GM21786 (cell line): Measurements from ENCODE around the gene DRD2.

Experiments
- ATAC-seq: cut with Tn5 transposase; IDR thresholded peaks from one replicate; pipeline ENCODE4 v1.9.1; 2021; ENCODE audit not compliant: unreplicated experiment

DRD2 gene

DNA sequence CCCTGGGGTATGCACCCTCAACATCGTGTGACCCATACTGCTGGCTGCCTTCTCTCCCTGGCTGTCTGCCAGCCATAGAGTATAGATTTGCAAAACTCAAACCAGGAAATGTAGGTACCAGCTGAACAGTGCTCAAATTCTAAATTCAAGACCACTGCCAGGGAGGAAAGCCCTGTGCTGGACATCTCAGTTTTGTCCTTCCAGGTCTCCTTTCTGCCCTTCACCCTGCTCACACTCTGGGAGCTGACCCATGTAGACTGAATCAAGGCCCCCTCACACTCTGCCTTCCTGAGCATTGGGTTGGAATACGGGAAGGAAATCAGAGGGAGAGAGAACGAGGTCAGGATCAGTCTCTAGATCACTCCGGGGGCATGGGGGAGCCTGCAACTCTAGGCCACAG, 12.4 kb upstream of the DRD2 start:
- ATAC-seq, result no peak

DNA sequence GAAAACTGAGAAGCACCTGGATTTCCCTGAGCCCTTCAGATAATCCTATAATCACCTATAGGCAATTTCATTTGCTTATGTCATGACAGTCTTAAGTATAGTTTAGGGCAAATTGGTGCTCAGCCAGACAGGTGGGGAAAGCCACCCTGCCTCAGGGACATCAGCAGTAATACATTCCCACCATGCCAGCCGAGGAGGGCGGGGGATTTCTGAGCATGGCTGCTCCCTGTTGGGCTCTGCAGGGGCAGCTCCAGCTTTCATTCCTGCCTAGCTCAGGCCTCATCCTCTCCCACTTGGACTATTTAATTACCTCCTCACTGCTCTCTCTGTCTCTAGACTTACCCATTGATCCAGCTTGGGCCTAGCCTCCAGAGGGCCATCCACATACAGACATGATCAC, 9.0 kb upstream of the DRD2 start:
- no peak for ATAC-seq

DNA sequence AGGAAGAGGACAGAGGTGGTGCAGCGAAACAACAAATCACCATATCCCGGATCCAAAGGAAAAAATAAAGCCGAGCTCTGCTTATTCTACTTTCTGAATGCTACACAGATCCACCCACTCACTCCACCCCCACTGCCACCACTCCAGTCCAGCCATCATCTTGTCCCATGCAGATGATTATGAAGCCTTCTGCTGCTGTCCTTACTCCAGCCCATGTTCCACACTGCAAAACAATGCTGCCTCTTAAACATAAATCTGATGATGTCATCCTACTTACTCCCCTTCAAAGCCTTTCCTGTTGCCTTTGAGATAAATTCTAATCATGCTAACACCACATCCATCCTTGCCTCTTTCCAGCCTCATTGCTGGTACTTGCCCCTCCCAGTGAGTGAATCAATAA, 6.5 kb upstream of the DRD2 start:
- ATAC-seq, result no peak

DNA sequence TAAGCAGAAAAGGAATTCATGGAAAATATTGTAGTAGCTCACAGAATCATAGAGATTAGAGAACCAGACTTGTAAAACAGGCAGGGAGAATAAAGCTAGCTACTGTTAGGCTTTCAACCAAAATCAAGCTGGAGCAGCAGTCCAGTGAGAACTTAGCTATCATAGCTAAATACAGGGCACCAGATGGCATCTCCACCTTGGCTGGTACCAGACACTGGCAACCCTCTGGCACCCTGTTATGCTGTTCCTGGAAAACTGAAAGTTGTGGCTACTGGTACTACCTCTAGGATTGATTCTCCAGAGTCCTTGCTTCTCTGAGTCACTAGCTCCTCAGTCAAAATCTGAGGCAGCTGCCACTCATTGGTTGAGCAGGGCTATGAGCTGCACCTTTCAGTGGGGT, 6.0 kb upstream of the DRD2 start:
- ATAC-seq, result no peak

DNA sequence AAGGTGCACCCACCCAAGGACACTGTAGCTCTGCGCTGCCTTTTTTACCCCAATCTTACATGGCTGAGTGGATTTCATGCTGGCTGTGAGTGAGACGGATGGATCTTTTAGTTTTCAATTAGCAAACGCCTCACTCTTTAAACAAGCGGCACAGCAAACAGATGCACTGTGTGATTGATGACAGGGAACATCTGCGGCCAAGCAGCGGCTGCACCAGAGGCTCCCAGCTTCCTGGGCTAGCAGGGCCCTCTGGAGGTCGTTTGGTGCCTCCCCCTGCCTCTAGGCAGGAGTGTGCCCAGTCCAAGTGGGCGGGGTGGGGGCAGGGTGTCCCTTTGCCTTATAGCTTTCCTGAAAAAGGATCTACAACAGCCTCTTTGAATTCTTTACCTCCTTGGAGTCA, 2.1 kb upstream of the DRD2 start:
- ATAC-seq, result no peak

DNA sequence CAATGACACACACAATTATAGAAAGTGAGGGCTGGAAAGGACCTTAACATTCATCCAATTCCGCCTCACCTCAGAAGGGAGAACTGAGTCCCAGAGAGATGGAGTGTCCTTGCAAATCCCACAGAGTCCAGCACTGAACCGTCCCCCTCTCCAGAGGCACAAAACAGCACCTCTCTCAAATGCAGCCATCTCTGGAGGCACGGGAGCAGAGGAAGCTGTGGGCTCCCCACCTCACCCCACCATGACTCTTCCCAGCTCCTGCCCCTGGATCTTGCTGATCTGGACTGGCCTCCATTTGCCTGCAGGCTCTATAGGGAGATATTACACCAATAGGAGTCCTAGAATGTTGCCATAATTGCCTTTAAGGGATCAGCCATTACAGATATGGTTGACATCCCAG, 1.4 kb upstream of the DRD2 start:
- no peak for ATAC-seq

DNA sequence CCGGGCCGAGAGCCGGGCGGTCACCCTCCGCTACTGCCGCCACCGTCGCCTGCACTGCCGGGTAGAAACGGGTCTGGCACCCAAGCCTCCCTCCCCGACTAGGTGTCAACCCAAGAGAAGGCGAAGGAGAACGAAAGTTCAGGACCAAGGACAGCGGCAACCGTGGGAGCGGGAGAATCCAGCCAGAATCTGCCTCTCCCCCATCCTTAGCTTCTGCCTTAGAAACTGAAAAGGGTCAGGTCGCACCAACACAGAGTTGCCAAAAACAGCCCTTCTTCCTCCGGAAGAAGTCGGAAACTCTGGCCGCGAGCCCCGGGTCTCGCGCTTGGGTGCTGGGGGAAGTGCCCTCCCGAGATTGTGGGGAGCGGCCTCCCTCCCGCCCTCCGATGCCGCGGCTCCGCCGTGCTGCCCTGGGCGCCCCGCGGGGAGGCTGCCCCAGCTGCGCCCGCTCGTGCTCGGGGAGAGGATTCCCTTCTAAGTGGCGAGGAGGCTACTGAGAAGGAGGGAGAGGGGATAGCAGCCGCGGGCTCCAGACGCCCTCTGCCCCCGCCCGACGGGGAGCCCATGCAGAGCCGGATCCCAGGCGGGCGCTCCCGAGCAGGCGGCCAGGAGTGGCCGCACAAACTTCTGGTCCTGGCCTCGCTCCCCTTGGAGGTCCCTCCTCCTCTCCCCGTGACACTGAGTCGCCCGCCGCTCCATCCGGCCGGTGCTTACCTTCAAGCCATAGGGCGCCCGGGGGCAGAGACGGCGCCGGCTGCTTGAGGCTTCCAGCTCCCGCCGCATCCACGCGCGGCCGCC, 637 bp downstream of the DRD2 start:
- ATAC-seq, result no peak

DNA sequence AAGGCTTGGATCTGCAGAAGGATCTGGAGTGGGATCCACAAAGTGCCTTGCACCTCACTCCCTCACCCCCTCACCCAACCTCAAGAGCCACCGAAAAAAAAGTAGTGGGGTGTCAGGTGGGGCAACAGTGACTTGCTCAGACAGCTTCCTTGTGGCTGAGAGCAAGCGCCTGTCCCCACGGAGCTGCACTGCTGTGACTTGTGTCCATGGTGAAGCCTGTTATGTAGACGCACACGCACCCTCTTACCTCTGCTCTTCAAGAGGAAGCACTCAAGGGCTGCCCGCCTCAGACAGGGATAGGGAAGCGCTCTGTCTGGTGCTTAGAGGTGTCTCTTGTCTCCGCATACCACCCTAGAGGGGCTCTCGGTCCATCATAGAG, 1.2 kb downstream of the DRD2 start:
- no peak for ATAC-seq

DNA sequence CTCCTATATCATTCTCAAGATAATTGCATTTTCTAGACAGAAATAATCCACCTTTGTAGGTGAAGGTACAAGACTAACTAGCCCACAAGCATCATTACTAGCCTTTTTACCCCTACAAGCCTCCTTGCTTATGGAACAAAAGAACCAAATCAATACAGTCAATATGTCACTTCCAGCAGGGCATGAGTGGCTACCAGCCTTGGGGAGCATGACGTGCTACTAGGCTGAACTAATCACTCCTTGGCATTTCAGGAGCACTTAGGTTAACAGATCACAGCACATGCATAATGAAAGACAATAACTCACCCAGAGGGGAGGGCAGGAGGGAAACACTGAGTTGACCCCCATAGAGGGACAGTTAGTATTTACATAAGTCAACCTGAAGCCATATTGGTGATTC, 2.7 kb downstream of the DRD2 start:
- ATAC-seq, result no peak

DNA sequence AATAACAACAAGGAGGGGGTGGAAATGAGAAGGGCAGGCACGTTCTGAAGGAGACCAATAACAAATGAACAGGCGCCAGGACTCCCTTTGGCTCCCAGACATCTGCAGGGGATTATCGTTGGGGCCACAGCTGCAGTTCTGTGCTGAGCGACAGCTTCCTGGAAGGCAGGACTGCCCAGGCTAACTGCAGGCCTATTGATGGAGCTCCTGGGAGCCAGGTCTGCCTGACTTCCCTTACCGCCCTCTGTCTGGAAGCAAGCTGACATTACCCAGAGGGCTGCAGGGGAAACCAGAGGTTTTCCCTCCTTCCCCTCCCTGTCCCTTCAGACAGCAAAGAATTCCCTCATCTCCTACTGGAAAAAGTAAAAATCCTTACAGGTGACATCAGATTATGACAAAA, 5.0 kb downstream of the DRD2 start:
- no peak for ATAC-seq

DNA sequence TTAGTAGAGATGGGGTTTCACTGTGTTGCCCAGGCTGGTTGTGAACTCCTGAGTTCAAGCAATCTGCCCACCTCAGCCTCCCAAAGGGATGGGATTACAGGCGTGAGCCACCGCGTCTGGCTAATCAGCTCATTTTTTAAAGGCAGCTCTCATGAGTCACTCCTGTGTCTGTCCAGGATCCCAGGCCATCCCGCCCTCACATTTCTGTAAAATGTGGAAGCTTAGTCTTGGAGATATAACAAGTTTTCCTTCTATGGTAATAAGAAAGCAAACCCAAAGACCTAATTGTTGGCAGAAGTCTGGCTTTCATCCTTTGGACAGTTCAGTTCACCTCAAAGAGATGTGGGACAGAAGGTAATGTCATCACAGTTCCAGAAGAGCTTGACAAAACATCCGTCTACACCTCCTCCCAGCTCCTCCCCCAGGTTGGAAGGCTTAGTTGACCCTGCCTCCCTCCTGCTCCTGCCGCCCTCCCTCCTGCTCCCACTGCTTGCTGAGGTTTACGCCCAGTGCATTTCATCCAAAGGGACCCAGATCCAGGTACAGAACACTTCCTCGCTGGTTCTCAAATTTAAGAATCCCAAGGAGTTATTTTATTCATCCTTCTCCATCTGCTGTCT, 6.4 kb downstream of the DRD2 start:
- ATAC-seq, result no peak

DNA sequence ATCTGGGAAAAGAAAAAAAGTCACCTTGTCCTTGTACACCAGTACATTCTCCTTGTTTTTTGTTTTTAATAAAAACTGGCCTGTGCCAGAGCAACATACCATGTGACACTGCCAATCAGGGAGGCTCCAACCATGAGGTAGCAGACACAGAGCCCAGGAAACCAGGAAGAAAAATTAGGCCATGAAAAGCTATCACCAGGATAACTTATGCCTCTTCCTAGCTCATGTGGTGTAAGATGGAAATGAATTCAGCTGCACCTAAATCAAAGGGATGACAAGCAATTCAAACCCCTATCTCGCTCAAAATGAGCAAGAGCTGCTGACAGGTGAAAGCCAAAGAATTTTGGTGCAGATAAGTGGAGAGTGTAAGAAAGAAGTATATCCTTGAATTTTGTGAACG, 7.7 kb downstream of the DRD2 start:
- no peak for ATAC-seq

DNA sequence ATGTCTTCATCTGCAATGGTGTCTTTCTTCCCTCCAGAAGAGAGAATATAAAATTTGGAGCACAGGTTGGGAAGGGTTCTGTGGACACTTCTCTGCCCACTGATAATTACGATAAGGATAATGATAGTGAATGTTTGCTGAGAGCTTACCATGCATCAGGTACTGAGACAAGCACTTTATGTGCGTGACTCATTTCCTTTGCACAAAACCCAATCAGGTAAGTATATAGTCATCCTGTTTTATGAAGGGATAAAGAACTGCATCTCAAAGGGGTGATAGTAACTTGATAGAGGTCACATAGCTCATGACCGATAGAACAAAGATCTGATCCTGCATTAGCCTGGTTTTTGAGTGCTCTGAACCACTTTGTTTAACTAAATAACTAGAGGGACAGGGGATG, 9.4 kb downstream of the DRD2 start:
- ATAC-seq, result no peak

DNA sequence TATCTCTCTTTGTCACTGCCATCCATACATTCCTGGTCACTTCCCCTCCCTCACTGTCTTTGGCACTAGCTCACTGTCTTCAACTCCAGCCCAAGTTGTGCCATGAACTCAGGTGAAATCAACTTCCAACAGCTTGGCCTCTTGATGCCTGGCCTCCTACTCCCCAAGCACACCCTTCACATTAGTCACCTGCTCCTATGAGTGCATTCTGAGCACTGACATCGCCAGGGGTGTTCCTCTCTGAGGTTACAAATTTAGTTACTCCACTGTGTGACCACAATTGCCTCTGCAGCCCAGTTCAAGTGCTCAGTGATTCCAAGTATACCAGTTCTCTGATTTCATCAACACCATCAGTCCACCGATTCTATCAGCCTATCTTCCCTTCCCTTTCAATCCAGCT, 10.8 kb downstream of the DRD2 start:
- ATAC-seq, result no peak

DNA sequence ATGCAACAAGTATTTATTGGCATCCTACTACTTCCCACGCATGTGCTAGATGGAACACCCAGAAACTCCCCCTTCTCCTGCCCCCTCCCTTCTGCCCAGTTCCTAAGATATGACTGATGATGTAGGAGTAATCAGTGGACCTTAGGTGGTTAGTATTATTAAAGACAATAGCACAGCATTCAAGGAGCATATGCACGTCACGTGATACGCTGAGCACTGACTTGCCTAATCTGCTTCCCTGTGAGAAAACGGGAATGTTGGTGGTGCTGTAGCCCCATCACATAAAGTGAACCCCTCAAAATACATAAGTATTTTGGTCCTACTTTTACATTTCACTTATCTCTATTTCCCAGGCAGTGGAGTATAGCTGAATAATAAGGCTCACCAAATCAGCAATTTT, 12.4 kb downstream of the DRD2 start:
- no peak for ATAC-seq

DNA sequence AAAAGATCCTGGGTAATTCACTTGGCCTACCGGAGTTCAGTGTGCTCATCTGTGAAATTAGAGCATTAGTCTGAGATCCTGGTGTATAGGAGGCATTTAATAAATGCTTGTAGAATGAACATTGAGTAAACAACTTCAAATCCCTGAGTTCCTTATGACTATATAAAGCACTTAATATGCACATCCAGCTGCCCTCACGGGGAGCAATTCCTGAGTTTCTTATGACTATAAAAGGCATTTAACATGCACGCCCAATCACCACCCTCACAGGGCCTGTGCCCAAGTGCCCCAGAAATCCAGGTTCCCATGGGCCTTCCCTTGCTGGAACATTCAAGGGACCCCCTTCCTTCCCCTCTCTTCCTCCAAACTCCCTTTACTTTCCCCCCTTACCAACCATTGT, 13.6 kb downstream of the DRD2 start:
- ATAC-seq, result no peak

DNA sequence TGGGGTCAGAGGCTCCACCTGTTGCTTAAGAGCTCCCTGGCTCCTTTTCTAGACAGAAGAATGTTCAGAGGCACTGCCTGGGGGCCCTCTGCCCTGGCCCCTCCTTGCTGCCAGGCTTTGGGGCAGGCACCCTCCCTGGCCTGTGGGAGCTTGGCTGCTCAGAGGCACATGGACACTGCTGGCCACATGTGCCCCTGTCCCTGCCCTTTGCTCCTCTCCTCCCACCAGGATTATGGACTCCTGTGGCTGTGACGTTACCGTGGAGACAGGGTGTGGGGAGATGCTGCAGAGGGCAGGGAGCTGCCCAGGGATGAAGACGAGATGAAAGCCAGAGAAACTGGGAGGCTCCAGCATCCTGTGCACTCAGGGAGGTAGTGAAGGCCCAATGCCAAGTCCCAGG, 14.7 kb downstream of the DRD2 start:
- ATAC-seq, result no peak

DNA sequence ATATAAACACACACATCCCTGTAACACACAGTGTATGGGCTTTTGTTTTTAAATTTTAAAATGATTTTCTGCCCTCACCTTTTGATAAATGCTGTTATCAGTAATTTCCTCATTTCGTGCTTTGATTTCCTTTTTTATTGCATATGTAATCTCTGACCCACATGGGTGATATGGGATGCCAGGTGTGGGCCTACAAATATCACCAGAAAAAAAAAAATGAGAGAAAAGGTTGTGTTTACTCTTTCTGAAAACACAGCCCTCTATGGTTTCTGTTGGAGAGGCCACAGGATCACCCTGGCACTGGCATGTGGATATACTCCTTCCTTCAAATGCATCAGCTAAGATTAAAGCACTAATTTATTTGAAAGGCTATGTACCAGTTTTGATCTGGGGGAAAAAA, 17.0 kb downstream of the DRD2 start:
- ATAC-seq, result no peak

DNA sequence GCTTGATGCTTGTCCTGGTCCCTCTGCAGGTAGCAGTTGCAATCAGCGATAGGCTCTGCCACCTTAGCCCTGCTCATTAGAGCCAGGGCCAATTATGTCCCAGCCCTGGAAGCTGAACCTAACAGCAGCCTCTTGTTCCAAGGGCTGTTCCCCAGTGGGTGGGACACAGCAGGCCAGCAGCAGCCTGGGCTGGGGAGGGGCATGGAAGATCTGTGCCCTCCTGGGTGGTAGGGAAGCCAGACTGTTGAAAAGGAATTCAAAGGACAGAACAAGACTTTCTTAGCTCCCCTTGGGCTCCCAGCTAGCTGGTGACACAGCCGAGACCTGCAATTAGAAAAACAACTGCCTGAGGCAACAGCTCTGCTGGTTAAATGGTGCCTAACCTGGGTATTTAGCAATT, 17.4 kb downstream of the DRD2 start:
- ATAC-seq, result no peak

DNA sequence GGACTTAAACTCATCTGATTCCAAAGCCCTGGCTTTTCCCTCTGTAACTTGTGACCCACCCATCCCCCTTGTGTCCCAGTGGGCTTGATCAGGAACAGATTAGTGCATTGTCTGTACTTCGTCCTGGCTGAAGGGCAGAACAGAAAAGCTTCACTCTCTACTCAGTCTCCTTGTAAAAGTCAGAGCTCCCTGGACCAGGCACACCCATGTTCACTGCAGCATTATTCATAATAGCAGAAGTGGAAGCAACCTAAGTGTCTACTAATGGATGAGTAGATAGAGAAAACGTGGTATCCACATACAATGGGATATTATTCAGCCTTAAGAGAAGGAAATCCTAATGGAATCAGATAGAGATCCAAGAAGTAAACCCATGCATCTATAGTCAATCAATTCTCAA, 20.7 kb downstream of the DRD2 start:
- ATAC-seq, result no peak

DNA sequence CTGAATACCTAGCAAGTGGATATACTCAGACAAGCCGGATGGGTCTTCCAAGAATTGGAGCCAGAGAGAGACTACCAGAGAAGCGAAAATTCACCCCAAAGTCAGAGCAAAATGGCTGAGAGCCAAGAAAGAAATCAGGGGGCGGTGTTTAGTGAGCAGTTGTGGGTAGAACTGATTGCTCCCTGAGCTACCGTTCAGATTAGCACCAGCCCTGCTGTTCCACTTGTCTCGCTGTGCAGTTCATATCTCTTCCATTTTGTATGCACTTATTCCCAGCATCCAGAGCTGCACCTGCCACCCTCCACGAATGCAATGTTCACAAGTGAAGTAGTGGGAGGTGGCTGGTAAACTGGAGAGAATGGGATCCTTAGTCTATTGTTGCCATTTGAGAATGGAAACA, 25.5 kb downstream of the DRD2 start:
- no peak for ATAC-seq

DNA sequence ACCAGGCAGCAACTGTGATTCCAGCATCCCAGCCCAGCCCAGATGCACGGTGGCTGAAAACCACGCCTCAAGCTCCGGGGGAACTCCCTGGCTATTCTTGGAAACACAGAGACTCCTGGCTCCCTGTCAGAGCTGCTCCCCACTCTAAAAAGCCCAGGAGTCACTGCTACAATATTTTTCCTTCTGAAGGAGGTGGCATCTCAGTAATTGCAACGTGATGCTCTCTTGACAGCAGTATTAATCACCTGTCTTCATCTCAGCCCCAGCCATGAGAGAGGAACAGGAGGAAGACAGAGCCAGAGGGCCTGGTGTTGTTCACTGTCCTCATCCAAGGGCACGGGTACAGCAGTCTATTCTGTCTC, 26.9 kb downstream of the DRD2 start:
- no peak for ATAC-seq

DNA sequence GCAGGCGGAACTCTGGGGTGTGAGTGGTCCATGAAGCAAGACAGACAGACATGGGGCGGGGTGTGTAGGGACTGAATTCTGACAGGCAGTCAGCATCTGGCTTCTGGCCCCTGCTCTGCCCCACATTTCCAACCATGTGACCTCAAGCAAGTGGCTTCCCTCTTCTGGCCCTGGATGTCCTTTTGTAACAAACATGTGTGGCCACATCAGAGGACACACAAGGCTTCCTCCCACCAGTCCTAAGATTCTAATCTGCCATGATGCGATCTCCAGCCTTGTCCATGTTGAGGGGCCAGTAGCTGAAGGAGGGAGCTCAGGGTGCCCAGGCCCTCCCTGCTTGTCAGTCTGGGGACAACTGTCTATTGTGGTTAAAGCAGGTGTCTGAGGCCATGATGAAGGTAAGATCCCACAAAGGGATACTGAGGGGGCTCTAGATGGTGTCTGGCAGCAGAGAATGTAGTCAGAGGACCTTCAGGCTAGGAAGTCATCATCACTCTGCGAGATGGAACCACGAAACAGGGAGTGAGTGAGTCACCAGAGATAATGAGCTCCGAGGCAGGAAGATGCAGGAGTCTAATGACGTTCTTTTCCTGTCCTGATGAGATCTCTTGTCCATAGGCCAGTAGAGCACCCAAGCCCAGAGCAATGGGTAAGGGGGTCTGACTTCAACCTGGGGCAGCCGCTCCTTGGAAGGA, 27.4 kb downstream of the DRD2 start:
- ATAC-seq, result no peak
